NB4 (cell line): Measurements from ENCODE around the gene TTLL1.
A peak's percentile ranks its signal among the peaks of the same experiment; 100 is the strongest.

Source experiments
- DNase-seq: peaks from one replicate; pipeline ENCODE4 v3.0.0; 2010; ENCODE audit warnings: low read depth
- H3K4me3 ChIP-seq: one replicate; pipeline ENCODE4 v1.5.1; 2011; ENCODE audit warnings: mild to moderate bottlenecking, low read depth, low read length, moderate library complexity
- MYC ChIP-seq: IDR thresholded peaks from 2 replicates; pipeline ENCODE4 v1.6.1; 2011; ENCODE audit warnings: low read depth, low read length
- POLR2A ChIP-seq: IDR thresholded peaks from 2 replicates; pipeline ENCODE4 v1.6.1; 2011; ENCODE audit warnings: mild to moderate bottlenecking; ENCODE audit not compliant: insufficient read length; ENCODE audit errors: extremely low read depth
- TF ChIP-seq, protein P1 (sequence below): IDR thresholded peaks from 2 replicates; pipeline ENCODE4 v1.6.1; 2011; ENCODE audit warnings: low read depth, low read length
- TF ChIP-seq, protein P2 (sequence below): IDR thresholded peaks from one replicate; pipeline ENCODE4 v1.5.1; 2012; ENCODE audit warnings: low read depth, low read length

TTLL1 gene

GRCh38 chr22:43133401-43133800 is 44.2 kb upstream of the TTLL1 start:
- no peak for DNase-seq
- no peak overlapping the region for H3K4me3 ChIP-seq
- TF ChIP-seq MYC (no peak), POLR2A (no peak)
- TF ChIP-seq, protein P1, sequence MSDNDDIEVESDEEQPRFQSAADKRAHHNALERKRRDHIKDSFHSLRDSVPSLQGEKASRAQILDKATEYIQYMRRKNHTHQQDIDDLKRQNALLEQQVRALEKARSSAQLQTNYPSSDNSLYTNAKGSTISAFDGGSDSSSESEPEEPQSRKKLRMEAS = no peak
- TF ChIP-seq, protein P2, sequence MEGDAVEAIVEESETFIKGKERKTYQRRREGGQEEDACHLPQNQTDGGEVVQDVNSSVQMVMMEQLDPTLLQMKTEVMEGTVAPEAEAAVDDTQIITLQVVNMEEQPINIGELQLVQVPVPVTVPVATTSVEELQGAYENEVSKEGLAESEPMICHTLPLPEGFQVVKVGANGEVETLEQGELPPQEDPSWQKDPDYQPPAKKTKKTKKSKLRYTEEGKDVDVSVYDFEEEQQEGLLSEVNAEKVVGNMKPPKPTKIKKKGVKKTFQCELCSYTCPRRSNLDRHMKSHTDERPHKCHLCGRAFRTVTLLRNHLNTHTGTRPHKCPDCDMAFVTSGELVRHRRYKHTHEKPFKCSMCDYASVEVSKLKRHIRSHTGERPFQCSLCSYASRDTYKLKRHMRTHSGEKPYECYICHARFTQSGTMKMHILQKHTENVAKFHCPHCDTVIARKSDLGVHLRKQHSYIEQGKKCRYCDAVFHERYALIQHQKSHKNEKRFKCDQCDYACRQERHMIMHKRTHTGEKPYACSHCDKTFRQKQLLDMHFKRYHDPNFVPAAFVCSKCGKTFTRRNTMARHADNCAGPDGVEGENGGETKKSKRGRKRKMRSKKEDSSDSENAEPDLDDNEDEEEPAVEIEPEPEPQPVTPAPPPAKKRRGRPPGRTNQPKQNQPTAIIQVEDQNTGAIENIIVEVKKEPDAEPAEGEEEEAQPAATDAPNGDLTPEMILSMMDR = no peak

GRCh38 chr22:43131773-43132501 is 42.7 kb upstream of the TTLL1 start:
- DNase-seq = no peak
- H3K4me3 ChIP-seq = no peak overlapping the region
- TF ChIP-seq, protein P2 = no peak
- no peak for TF ChIP-seq MYC
- TF ChIP-seq POLR2A = no peak
- TF ChIP-seq, protein P1 = no peak

DNA sequence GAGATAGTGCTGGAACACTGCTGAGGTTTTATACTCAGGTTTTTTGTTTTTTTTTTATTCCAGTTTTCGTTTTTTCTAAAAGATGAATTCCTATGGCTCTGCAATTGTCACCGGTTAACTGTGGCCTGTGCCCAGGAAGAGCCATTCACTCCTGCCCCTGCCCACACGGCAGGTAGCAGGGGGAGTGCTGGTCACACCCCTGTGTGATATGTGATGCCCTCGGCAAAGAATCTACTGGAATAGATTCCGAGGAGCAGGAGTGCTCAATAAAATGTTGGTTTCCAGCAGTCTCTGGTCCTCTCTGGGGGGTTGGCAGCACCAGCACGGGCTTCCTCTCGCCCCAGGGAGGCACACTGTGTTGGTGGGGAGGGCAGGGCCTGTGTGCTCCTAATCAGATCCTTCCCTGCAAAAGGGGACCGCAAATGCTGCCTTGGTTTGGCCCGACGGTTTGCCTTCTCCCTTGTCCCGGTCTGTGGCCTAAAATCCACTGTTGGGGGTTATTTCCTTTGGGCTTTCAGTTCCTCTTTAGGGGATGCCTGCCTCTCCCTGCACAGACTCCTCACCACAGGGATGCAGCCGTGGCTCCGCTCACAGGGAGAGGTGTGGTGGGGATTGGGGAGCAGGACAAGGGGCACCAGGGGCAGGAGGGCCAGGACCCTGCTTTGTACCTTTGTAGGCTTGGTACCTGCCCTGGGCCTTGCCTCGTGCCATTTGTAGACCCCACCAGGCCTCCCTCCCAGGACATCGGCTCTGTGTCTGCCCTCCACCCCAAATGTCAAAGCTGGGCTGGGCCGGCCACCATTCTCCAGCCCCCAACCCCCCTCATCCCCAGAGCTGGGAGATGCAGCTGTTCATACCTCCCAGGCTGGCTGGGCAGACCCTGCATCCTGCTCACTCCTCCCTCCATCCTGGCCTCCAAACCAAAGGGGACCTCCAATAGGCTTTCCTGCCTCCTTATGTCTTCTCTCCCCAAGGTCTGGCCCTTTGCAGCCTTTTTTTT is 40.5 kb upstream of the TTLL1 start:
- no peak for TF ChIP-seq POLR2A
- TF ChIP-seq, protein P1 = no peak
- TF ChIP-seq, protein P2 = no peak
- TF ChIP-seq MYC = no peak
- peak; percentile 95 for DNase-seq
- H3K4me3 ChIP-seq = no peak overlapping the region

DNA sequence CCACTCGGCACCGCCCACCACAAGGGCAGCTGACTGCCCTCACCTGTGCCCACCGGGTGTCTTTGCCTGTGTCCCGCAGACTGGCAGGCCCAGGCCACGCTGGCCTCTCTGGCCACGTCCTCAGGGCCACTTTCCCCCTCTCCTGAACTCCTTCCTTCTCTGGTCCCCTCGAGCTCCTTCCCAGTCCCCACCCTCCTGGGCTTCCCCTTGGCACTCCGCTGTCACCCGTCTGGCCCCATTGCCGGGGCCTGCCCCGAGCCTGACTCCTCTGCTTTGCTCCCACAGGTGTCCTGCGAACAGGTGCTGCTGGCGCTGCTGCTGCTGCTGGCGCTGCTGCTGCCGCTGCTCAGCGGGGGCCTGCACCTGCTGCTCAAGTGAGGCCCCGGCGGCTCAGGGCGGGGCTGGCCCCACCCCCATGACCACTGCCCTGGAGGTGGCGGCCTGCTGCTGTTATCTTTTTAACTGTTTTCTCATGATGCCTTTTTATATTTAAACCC is 39.8 kb upstream of the TTLL1 start:
- no peak overlapping the region for H3K4me3 ChIP-seq
- no peak for TF ChIP-seq POLR2A
- no peak for TF ChIP-seq MYC
- TF ChIP-seq, protein P2 = no peak
- TF ChIP-seq, protein P1 = no peak
- DNase-seq = peak; percentile 66

DNA sequence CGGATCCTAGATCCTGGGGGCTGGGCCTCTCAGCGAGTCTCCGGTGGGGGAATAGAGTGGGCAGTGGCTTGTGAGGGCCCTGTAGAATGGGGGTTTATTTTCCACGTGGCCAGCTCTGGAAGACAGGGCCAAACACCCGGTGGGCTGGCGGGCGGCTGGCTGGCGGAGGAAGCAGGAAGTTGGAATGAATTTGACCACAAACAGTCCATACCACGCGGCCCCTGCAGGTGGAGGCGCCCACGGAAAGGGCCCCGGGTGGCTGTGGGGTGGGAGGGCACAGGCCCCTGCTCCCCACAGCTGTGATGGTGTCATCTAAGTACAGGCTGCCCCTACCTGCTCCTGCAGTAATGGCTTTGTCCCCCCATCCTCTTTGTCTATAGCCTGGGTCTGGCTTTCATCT is 38.9 kb upstream of the TTLL1 start:
- TF ChIP-seq POLR2A (no peak), MYC (peak; percentile 60)
- TF ChIP-seq, protein P1 = peak; percentile 80
- TF ChIP-seq, protein P2 = no peak
- DNase-seq = peak; percentile 77
- no peak overlapping the region for H3K4me3 ChIP-seq
